ENCODE results near the gene MAP1A. TPM values are rescaled to one million over a fixed set of nuclear protein-coding genes. Genes with fewer than 3 reads are reported as not detected.

Gene MAP1A
- total and polyA plus RNA-seq, 2 donors (not counting 1 experiment from before 2014, with no cell fraction given) = 0.03 to 0.07 TPM

DNA sequence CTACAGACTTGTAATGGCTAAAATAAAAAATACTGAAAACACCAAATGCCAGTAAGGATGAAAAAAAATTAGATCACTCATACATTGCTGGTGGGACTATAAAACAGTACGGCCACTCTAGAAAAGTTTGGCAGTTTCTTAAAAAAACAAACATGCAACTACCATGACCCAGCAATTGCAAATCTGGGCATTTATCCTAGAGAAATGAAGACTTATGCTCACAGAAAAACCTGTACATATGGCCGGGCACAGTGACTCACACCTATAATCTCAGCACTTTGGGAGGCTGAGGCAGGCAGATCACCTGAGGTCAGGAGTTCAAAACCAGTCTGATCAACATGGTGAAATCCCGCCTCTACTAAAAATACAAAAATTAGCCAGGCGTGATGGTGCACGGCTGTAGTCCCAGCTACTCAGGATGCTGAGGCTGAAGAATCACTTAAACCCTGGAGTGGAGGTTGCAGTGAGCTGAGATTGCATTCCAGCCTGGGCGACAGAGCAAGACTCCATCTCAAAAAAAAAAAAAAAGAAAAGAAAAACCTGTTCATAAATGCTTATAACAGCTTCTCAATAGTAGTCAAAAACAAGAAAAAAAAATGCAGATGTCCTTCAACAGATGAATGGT is 30.0 kb upstream of the MAP1A start:
- DNase-seq (no peak), ATAC-seq (ENCODE audit: low read depth) (no peak)
- no peak overlapping the region for H3K27ac ChIP-seq (ENCODE audit: low read length in 2 of 2)
- H3K9me3 Mint-ChIP-seq (ENCODE audit: insufficient read depth) = no peaks in the 10 kb centered on the region
- H3K9me3 ChIP-seq (ENCODE audit: control extremely low read depth in 1 of 3, control insufficient read depth in 2 of 3, insufficient read depth in 1 of 3, low read length in 2 of 3) = no peaks in the 10 kb centered on the region
- no peak overlapping the region for H3K27ac Mint-ChIP-seq
- peaks cover 18% of the 10 kb centered on the region for H3K4me1 Mint-ChIP-seq
- peaks cover 4% of the 10 kb centered on the region in 2 donors for H3K4me1 ChIP-seq (ENCODE audit: control insufficient read depth in 2 of 2, insufficient read depth in 2 of 2, low read length in 2 of 2)
- no peak overlapping the region for H3K4me2 ChIP-seq (replicated peaks; ENCODE audit: low read depth, low read length, poor library complexity, severe bottlenecking)
- TF ChIP-seq EZH2 (IDR thresholded peaks at IDR 0.05; ENCODE audit: borderline replicate concordance, insufficient read depth, low read depth, low read length, poor library complexity, severe bottlenecking) = no peak
- TF ChIP-seq, protein P1, sequence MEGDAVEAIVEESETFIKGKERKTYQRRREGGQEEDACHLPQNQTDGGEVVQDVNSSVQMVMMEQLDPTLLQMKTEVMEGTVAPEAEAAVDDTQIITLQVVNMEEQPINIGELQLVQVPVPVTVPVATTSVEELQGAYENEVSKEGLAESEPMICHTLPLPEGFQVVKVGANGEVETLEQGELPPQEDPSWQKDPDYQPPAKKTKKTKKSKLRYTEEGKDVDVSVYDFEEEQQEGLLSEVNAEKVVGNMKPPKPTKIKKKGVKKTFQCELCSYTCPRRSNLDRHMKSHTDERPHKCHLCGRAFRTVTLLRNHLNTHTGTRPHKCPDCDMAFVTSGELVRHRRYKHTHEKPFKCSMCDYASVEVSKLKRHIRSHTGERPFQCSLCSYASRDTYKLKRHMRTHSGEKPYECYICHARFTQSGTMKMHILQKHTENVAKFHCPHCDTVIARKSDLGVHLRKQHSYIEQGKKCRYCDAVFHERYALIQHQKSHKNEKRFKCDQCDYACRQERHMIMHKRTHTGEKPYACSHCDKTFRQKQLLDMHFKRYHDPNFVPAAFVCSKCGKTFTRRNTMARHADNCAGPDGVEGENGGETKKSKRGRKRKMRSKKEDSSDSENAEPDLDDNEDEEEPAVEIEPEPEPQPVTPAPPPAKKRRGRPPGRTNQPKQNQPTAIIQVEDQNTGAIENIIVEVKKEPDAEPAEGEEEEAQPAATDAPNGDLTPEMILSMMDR (IDR thresholded peaks at IDR 0.05) = no peak
- no peaks in the 10 kb centered on the region for H3K27me3 ChIP-seq (replicated peaks in 1 of 4; ENCODE audit: control extremely low read depth in 1 of 4, control insufficient read depth in 3 of 4, insufficient read depth in 4 of 4, low read length in 3 of 4)
- no peak overlapping the region for H3K4me3 ChIP-seq (ENCODE audit: control extremely low read depth in 1 of 5, extremely low read depth in 1 of 5, insufficient read depth in 1 of 5, low read depth in 2 of 5, low read length in 4 of 5)
- no peak overlapping the region for H3K4me3 Mint-ChIP-seq
- no peaks in the 10 kb centered on the region for H3K27me3 Mint-ChIP-seq
- peaks cover 4 to 20% of the 10 kb centered on the region in 2 experiments for H3K36me3 ChIP-seq (replicated peaks in 1 of 2; ENCODE audit: control extremely low read depth in 1 of 2, control insufficient read depth in 1 of 2, extremely low read depth in 1 of 2, insufficient read depth in 2 of 2, low read length in 1 of 2)
- ChIA-PET POLR2A (no interaction called here), CTCF (interaction anchor here (1.1 kb wide), 1 partner anchor 27 kb away, joined by 3 read pairs; no protein-coding TSS in a partner anchor)
- H4K20me1 ChIP-seq (ENCODE audit: control insufficient read depth, insufficient read depth, low read length, poor library complexity, severe bottlenecking) = no peaks in the 10 kb centered on the region
- intact Hi-C loops (cut with micrococcal nuclease) = no loop called here
- peaks cover 16% of the 10 kb centered on the region for H3K79me2 ChIP-seq (ENCODE audit: control insufficient read depth, insufficient read depth, low read length)
- WGBS (ENCODE audit: insufficient coverage) = 93% methylated on average over 2 of the region's 6 CpGs
- no peak overlapping the region for H3K9ac ChIP-seq (ENCODE audit: low read length)
- no peak overlapping the region for H2AFZ ChIP-seq (ENCODE audit: insufficient read depth, low read depth, low read length, poor library complexity, severe bottlenecking)

- ATAC-seq (ENCODE audit: low read depth) = no peak
Measured at GRCh38 chr15:43488790-43489189, 28.6 kb upstream of the MAP1A start.

More at GRCh38 chr15:43488790-43489189, 28.6 kb upstream of the MAP1A start:
- Histone ChIP-seq H2AFZ (ENCODE audit: insufficient read depth, low read depth, low read length, poor library complexity, severe bottlenecking) (no peak overlapping the region), H3K79me2 (ENCODE audit: control insufficient read depth, insufficient read depth, low read length) (peaks cover 21% of the 10 kb centered on the region), H3K4me1 (ENCODE audit: control insufficient read depth in 2 of 2, insufficient read depth in 2 of 2, low read length in 2 of 2) (peaks cover 10 to 11% of the 10 kb centered on the region in 2 donors), H3K9ac (ENCODE audit: low read length) (no peak overlapping the region), H3K27me3 (replicated peaks in 1 of 4; ENCODE audit: control extremely low read depth in 1 of 4, control insufficient read depth in 3 of 4, insufficient read depth in 4 of 4, low read length in 3 of 4) (no peaks in the 10 kb centered on the region), H3K36me3 (replicated peaks in 1 of 2; ENCODE audit: control extremely low read depth in 1 of 2, control insufficient read depth in 1 of 2, extremely low read depth in 1 of 2, insufficient read depth in 2 of 2, low read length in 1 of 2) (peaks cover 1 to 15% of the 10 kb centered on the region in 2 experiments), H3K4me3 (ENCODE audit: control extremely low read depth in 1 of 5, extremely low read depth in 1 of 5, insufficient read depth in 1 of 5, low read depth in 2 of 5, low read length in 4 of 5) (no peak overlapping the region), H4K20me1 (ENCODE audit: control insufficient read depth, insufficient read depth, low read length, poor library complexity, severe bottlenecking) (no peaks in the 10 kb centered on the region), H3K9me3 (ENCODE audit: control extremely low read depth in 1 of 3, control insufficient read depth in 2 of 3, insufficient read depth in 1 of 3, low read length in 2 of 3) (no peaks in the 10 kb centered on the region), H3K4me2 (replicated peaks; ENCODE audit: low read depth, low read length, poor library complexity, severe bottlenecking) (no peak overlapping the region), H3K27ac (ENCODE audit: low read length in 2 of 2) (no peak overlapping the region)
- DNase-seq = no peak
- TF ChIP-seq EZH2 (IDR thresholded peaks at IDR 0.05; ENCODE audit: borderline replicate concordance, insufficient read depth, low read depth, low read length, poor library complexity, severe bottlenecking) = no peak
- TF ChIP-seq, protein P1 (IDR thresholded peaks at IDR 0.05) = no peak
- ChIA-PET CTCF (interaction anchor here (9.7 kb wide), 1 partner anchor 25 kb away, joined by 97 read pairs; no protein-coding TSS in a partner anchor), POLR2A (interaction anchor here (0.6 kb wide), 1 partner anchor 26 kb away, joined by 3 read pairs; no protein-coding TSS in a partner anchor)
- intact Hi-C loops (cut with micrococcal nuclease) = no loop called here
- H3K27ac Mint-ChIP-seq = no peak overlapping the region
- no peaks in the 10 kb centered on the region for H3K27me3 Mint-ChIP-seq
- H3K4me3 Mint-ChIP-seq = no peak overlapping the region
- H3K4me1 Mint-ChIP-seq = peaks cover 27% of the 10 kb centered on the region
- WGBS (ENCODE audit: insufficient coverage) = 100% methylated on average over 1 of the region's 3 CpGs
- H3K9me3 Mint-ChIP-seq (ENCODE audit: insufficient read depth) = no peaks in the 10 kb centered on the region

Data from B cell (primary cell).